DND-41 (cell line): ENCODE results near the gene ARL5A.

Source experiments
- EZH2 ChIP-seq: IDR thresholded peaks from 3 replicates; pipeline ENCODE4 v1.6.1; 2012; ENCODE audit warnings: borderline replicate concordance, low read depth, mild to moderate bottlenecking, moderate library complexity, low read length, inconsistent platforms; ENCODE audit not compliant: severe bottlenecking
- TF ChIP-seq, protein P1 (sequence below): IDR thresholded peaks from 2 replicates; pipeline ENCODE4 v1.5.1; 2012; ENCODE audit warnings: borderline replicate concordance, low read length, moderate library complexity, mild to moderate bottlenecking; ENCODE audit not compliant: poor library complexity, severe bottlenecking; ENCODE audit errors: extremely low read depth

DNA sequence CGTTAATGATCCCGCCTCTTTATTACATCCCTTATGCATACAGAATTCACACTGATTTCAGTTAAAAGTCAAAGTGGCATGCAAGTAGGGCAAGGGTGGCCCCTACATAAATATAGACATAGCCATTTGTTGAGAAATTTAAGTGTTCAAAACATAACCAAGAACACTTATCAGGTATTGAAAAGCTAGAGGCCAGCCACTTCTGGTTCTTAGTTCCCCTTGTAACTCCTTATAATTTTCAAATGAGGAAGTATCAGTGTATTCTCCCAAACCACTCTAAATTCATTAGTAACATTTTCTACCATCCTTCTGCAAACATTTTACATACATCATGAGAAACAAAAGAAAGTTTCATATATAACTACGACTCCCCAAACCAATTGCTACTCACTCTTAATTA, 5.8 kb upstream of the ARL5A start:
- TF ChIP-seq, protein P1, sequence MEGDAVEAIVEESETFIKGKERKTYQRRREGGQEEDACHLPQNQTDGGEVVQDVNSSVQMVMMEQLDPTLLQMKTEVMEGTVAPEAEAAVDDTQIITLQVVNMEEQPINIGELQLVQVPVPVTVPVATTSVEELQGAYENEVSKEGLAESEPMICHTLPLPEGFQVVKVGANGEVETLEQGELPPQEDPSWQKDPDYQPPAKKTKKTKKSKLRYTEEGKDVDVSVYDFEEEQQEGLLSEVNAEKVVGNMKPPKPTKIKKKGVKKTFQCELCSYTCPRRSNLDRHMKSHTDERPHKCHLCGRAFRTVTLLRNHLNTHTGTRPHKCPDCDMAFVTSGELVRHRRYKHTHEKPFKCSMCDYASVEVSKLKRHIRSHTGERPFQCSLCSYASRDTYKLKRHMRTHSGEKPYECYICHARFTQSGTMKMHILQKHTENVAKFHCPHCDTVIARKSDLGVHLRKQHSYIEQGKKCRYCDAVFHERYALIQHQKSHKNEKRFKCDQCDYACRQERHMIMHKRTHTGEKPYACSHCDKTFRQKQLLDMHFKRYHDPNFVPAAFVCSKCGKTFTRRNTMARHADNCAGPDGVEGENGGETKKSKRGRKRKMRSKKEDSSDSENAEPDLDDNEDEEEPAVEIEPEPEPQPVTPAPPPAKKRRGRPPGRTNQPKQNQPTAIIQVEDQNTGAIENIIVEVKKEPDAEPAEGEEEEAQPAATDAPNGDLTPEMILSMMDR, result no peak
- TF ChIP-seq EZH2, result no peak
